CD14-positive monocyte (primary cell): ENCODE data around the gene MAGEA8. TPM values are rescaled to one million over a fixed set of nuclear protein-coding genes. Genes with fewer than 3 reads are reported as not detected.
"Not testable (repeated sequence)": the region's sequence is repeated elsewhere in the genome, so short reads cannot be mapped to it uniquely, and the experiment has no call there.

Experiments
- DNase-seq, 3 donors: peaks; one replicate each; pipeline ENCODE4 v3.0.0-alpha.2; 2011 to 2022
- H2AFZ ChIP-seq: 2 replicates; pipeline ENCODE4 v1.6.0; 2012; ENCODE audit warnings: mild to moderate bottlenecking, low read depth, low read length, inconsistent platforms; ENCODE audit not compliant: insufficient read depth, poor library complexity, severe bottlenecking
- H3K27ac ChIP-seq, 2 donors: 1 replicate in 1 of 2; 2 replicates in 1 of 2; pipeline ENCODE4 v1.5.1; 2012 to 2013; ENCODE audit warnings: low read length in 2 of 2, control low read depth in 1 of 2, inconsistent platforms in 1 of 2, low read depth in 1 of 2, mild to moderate bottlenecking in 1 of 2
- H3K27me3 ChIP-seq, 2 donors: one replicate each; pipeline versions ENCODE4 v1.6.0 to v1.6.1; 2011 to 2013; ENCODE audit warnings: low read length in 2 of 2; ENCODE audit not compliant: control insufficient read depth in 2 of 2, insufficient read depth in 2 of 2
- H3K36me3 ChIP-seq, 2 donors: replicated peaks in 1 of 2; 1 replicate in 1 of 2; 2 replicates in 1 of 2; pipeline versions ENCODE4 v1.5.1 to v1.6.1; 2012 to 2013; ENCODE audit warnings: low read length in 2 of 2, control low read depth in 1 of 2, inconsistent platforms in 1 of 2, mild to moderate bottlenecking in 1 of 2; ENCODE audit not compliant: insufficient read depth in 2 of 2, control insufficient read depth in 1 of 2
- H3K4me1 ChIP-seq, 2 donors: 1 replicate in 1 of 2; 2 replicates in 1 of 2; pipeline versions ENCODE4 v1.5.1 to v1.6.1; 2012 to 2013; ENCODE audit warnings: low read length in 2 of 2, control low read depth in 1 of 2, inconsistent platforms in 1 of 2, mild to moderate bottlenecking in 1 of 2, moderate library complexity in 1 of 2; ENCODE audit not compliant: insufficient read depth in 2 of 2, control insufficient read depth in 1 of 2
- H3K4me2 ChIP-seq: replicated peaks from 2 replicates; pipeline ENCODE3; 2012; ENCODE audit warnings: low read length, moderate library complexity, mild to moderate bottlenecking; ENCODE audit not compliant: poor library complexity, severe bottlenecking; ENCODE audit errors: extremely low read depth
- H3K4me3 ChIP-seq, 3 experiments: fragments of 200-600 bp in 1 of 3; sonication (generic) in 1 of 3; replicated peaks in 1 of 3; 1 replicate in 2 of 3; 2 replicates in 1 of 3; pipeline ENCODE4 v1.5.1; 2011 to 2013; ENCODE audit warnings: low read length in 3 of 3, mild to moderate bottlenecking in 3 of 3, control low read depth in 2 of 3, low read depth in 2 of 3, inconsistent platforms in 1 of 3, moderate library complexity in 1 of 3
- H3K79me2 ChIP-seq: 2 replicates; pipeline ENCODE4 v1.6.0; 2012; ENCODE audit warnings: mild to moderate bottlenecking, control low read depth, inconsistent platforms, low read length, moderate library complexity; ENCODE audit not compliant: insufficient read depth
- H3K9ac ChIP-seq: 2 replicates; pipeline ENCODE4 v1.6.0; 2017; ENCODE audit warnings: low read length, mild to moderate bottlenecking; ENCODE audit not compliant: insufficient read depth, poor library complexity, severe bottlenecking
- H3K9me3 ChIP-seq, 2 donors: replicated peaks in 1 of 2; 1 replicate in 1 of 2; 2 replicates in 1 of 2; pipeline versions ENCODE4 v1.5.1 to v1.6.1; 2012 to 2013; ENCODE audit warnings: low read length in 2 of 2, control low read depth in 1 of 2; ENCODE audit not compliant: control insufficient read depth in 1 of 2, insufficient read depth in 1 of 2
- H4K20me1 ChIP-seq: 2 replicates; pipeline ENCODE4 v1.6.0; 2012; ENCODE audit warnings: mild to moderate bottlenecking, low read length, control low read depth, moderate library complexity; ENCODE audit not compliant: insufficient read depth
- H3K27ac Mint-ChIP-seq, 7 donors: one replicate each; pipeline ENCODE4 v1.8.0; 2020; ENCODE audit warnings: mild to moderate bottlenecking in 7 of 7, mixed read lengths in 7 of 7, moderate library complexity in 6 of 7, inconsistent platforms in 2 of 7
- H3K27me3 Mint-ChIP-seq, 3 donors: one replicate each; pipeline ENCODE4 v1.8.0; 2021 to 2022; ENCODE audit warnings: low read depth in 3 of 3, mild to moderate bottlenecking in 3 of 3, mixed read lengths in 3 of 3, moderate library complexity in 3 of 3, inconsistent platforms in 1 of 3
- H3K36me3 Mint-ChIP-seq, 2 donors: one replicate each; pipeline ENCODE4 v1.8.0; 2020; ENCODE audit warnings: mixed read lengths in 2 of 2, inconsistent platforms in 1 of 2, mild to moderate bottlenecking in 1 of 2
- H3K4me1 Mint-ChIP-seq: one replicate; pipeline ENCODE4 v1.8.0; 2020; ENCODE audit warnings: mild to moderate bottlenecking, mixed read lengths
- H3K4me3 Mint-ChIP-seq, 2 donors: one replicate each; pipeline ENCODE4 v1.8.0; 2020; ENCODE audit warnings: mild to moderate bottlenecking in 2 of 2, mixed read lengths in 2 of 2, moderate library complexity in 1 of 2
- H3K9me3 Mint-ChIP-seq, 7 donors: one replicate each; pipeline ENCODE4 v1.8.0; 2020 to 2022; ENCODE audit warnings: mixed read lengths in 7 of 7, mild to moderate bottlenecking in 6 of 7, moderate library complexity in 6 of 7, inconsistent platforms in 2 of 7
- WGBS: methylation state at CpG from one replicate; pipeline ENCODE4 v1.1.5; 2013; ENCODE audit warnings: missing lambda C conversion rate; ENCODE audit not compliant: insufficient coverage; 5-methylcytosine and 5-hydroxymethylcytosine counted together
- intact Hi-C, 2 donors: fragments of 100-400 bp; cut with micrococcal nuclease; formaldehyde crosslinking; loops; one replicate each; pipeline versions ENCODE4 v1.15.0 to v1.15.1; 2023
- polyA plus RNA-seq, 3 donors: library from polyadenylated mRNA; depleted of rRNA in 1 of 3; unstranded in 2 of 3; stranded (reverse) in 1 of 3; fragments of 300-500 nt in 2 of 3; fragments of >200 nt in 1 of 3; fragmentation: Illumina TruSeq in 2 of 3; gene quantifications; 1 replicate in 2 of 3; 2 replicates in 1 of 3; pipeline ENCODE4 v1.2.3, GENCODE V29; 2012 to 2021

The MAGEA8 gene
- polyA plus RNA-seq, 3 donors, result not detected

DNA sequence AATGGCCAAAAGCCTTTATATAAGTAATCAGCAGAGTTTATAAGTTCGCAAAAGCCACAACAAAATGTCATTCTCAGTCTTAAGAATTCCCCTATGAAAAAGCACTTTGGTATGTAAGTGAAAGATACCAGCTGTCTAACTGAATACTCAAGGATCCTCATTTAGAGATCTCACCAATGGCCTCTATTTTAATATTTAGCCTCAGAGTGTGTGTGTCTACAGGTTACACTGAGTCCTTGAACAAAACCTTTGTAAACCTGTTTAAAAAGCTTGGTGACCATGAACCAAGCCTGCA, 46.9 kb downstream of the MAGEA8 start:
- H3K79me2 ChIP-seq, H3K27me3 ChIP-seq, H4K20me1 ChIP-seq, H3K4me3 ChIP-seq, H2AFZ ChIP-seq, H3K27ac ChIP-seq, H3K9me3 ChIP-seq, H3K4me2 ChIP-seq, H3K9ac ChIP-seq, H3K4me1 Mint-ChIP-seq, H3K36me3 ChIP-seq, DNase-seq, H3K4me3 Mint-ChIP-seq, H3K9me3 Mint-ChIP-seq, intact Hi-C loops, H3K27me3 Mint-ChIP-seq, H3K4me1 ChIP-seq, H3K36me3 Mint-ChIP-seq, H3K27ac Mint-ChIP-seq: not testable (repeated sequence)
- no CpG with 5 or more reads among the region's 1 CpG for WGBS

DNA sequence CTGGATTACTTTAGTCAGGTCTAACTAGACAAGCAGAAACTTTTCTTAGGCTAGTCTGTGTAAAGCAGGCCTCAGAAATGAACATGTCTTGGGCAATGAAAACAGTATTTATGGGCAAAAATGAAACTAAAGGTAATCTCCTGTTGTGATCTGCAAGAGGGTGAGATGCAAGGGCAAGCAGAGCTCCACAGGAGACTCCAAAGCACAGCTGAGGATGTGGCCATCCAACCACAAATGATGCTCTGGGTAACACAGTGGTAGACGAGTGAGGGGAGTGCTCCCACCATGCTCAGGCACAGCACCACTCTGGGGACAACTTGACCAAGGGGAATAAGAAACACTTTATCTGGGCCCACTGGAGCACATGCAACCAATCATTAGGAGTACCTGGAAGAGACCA, 47.7 kb downstream of the MAGEA8 start:
- H3K36me3 ChIP-seq, H3K36me3 Mint-ChIP-seq, H3K27me3 ChIP-seq, H3K4me2 ChIP-seq, H3K27ac ChIP-seq, H3K4me1 ChIP-seq, H3K27ac Mint-ChIP-seq, H3K9me3 Mint-ChIP-seq, H4K20me1 ChIP-seq, H3K4me3 Mint-ChIP-seq, H2AFZ ChIP-seq, H3K4me3 ChIP-seq, H3K9ac ChIP-seq, DNase-seq, intact Hi-C loops, H3K4me1 Mint-ChIP-seq, H3K27me3 Mint-ChIP-seq, H3K79me2 ChIP-seq, H3K9me3 ChIP-seq: not testable (repeated sequence)
- no CpG with 5 or more reads among the region's 1 CpG for WGBS

DNA sequence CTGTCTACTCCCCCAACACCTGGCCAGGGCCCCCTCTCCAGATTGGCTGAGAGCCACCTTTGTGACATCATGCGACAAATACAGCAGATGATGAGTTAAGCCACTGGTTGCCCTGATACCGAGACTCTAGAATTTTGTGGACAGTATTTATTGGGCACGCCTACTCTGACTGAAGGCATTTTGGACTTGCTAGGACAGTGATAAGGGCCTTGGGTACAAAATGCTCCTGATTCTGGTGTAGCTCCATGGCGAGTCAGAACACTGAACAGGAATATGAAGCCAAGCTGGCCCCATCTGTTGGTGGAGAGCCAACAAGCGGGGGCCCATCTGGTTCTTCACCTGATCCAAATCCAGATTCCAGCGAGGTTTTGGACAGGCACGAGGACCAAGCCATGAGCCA, 48.4 kb downstream of the MAGEA8 start, which contains the start of gene HSFX4:
HSFX4 (plus strand) TSS at position 174 of the 400 bp plus-strand sequence; CDS start at position 246, 72 bp downstream.
- H3K27ac Mint-ChIP-seq, H3K27me3 ChIP-seq: not testable (repeated sequence)
- no CpG with 5 or more reads among the region's 7 CpGs for WGBS

DNA sequence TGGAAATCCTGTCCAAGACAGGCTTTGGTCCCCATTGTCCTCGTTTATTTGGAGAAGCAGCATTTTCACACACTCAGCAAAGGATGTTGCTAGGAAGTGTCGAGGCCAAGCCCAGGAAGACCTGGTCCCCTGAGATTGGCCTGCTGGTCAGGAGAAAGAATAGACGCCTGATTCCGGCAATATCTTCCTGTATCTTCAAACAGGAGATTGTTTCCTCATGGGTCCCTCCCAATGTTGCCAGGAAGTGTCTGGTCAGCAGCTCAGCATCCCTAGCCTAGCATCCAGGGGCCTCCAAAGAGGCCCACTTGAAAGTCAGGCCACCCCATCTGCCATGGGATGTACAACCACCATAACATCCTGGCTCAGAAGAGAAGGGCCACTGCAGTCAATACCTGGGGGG, 50.4 kb downstream of the MAGEA8 start:
- intact Hi-C loops, H3K4me3 ChIP-seq, H3K27me3 ChIP-seq, H3K4me1 ChIP-seq, H3K4me1 Mint-ChIP-seq, H3K27me3 Mint-ChIP-seq, H3K9ac ChIP-seq, H3K36me3 ChIP-seq, DNase-seq, H3K4me3 Mint-ChIP-seq, H3K27ac Mint-ChIP-seq, H3K9me3 ChIP-seq, H3K79me2 ChIP-seq, H3K9me3 Mint-ChIP-seq, H4K20me1 ChIP-seq, H3K27ac ChIP-seq, H3K4me2 ChIP-seq, H2AFZ ChIP-seq: not testable (repeated sequence)
- WGBS, result no CpG with 5 or more reads among the region's 4 CpGs
- peaks cover 14 to 18% of the 10 kb centered on the region in 2 donors for H3K36me3 Mint-ChIP-seq

More for the DNA sequence above, 48.4 kb downstream of the MAGEA8 start, which contains the start of gene HSFX4:
- H3K9me3 ChIP-seq, H3K4me3 ChIP-seq, H3K79me2 ChIP-seq, DNase-seq, H3K4me3 Mint-ChIP-seq, H3K36me3 ChIP-seq, H4K20me1 ChIP-seq, H3K9ac ChIP-seq, H3K4me1 Mint-ChIP-seq, H3K9me3 Mint-ChIP-seq, H3K27me3 Mint-ChIP-seq, H2AFZ ChIP-seq, H3K4me1 ChIP-seq, intact Hi-C loops, H3K4me2 ChIP-seq, H3K36me3 Mint-ChIP-seq, H3K27ac ChIP-seq: not testable (repeated sequence)
